Measurements from ENCODE around the gene AGAP1. TPM values are rescaled to one million over a fixed set of nuclear protein-coding genes. Genes with fewer than 3 reads are reported as not detected.

AGAP1 gene
- total RNA-seq, 1 donor from 2014 or later, result 43.9 TPM

DNA sequence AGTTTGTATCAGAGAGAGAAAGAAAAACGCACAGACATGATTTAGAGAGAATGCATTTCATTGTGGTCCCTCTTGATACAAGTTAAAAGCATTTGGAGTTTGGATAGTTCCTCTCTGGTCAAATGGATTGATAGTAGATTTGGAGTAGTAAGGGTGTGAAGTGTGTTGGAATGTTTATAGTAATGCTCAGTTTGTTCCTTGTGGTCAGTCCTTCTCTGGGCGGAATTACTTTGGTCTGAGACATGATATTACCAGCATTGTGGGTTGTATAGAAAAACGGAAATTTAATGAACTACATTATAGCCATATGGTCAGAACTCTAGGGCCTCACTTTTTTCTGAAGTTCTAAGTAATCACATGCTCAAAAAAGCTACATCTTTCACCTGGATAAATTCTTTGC is 178.9 kb downstream of the AGAP1 start:
- Mint-ChIP-seq H3K4me3 (ENCODE audit: unreplicated experiment) (no peak overlapping the region), H3K4me1 (ENCODE audit: unreplicated experiment) (peaks cover 41% of the 10 kb centered on the region), H3K9me3 (ENCODE audit: unreplicated experiment) (no peaks in the 10 kb centered on the region), H3K27me3 (ENCODE audit: unreplicated experiment) (peaks cover 10% of the 10 kb centered on the region), H3K36me3 (ENCODE audit: low read depth, unreplicated experiment) (peaks cover 4% of the 10 kb centered on the region), H3K27ac (ENCODE audit: unreplicated experiment) (no peak overlapping the region)
- TF ChIP-seq, protein P1, sequence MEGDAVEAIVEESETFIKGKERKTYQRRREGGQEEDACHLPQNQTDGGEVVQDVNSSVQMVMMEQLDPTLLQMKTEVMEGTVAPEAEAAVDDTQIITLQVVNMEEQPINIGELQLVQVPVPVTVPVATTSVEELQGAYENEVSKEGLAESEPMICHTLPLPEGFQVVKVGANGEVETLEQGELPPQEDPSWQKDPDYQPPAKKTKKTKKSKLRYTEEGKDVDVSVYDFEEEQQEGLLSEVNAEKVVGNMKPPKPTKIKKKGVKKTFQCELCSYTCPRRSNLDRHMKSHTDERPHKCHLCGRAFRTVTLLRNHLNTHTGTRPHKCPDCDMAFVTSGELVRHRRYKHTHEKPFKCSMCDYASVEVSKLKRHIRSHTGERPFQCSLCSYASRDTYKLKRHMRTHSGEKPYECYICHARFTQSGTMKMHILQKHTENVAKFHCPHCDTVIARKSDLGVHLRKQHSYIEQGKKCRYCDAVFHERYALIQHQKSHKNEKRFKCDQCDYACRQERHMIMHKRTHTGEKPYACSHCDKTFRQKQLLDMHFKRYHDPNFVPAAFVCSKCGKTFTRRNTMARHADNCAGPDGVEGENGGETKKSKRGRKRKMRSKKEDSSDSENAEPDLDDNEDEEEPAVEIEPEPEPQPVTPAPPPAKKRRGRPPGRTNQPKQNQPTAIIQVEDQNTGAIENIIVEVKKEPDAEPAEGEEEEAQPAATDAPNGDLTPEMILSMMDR (IDR thresholded peaks at IDR 0.05; ENCODE audit: unreplicated experiment), result no peak
- DNase-seq (ENCODE audit: low spot score), result no peak

GRCh38 chr2:235674146-235674545 is 180.3 kb downstream of the AGAP1 start:
- Mint-ChIP-seq H3K27me3 (ENCODE audit: unreplicated experiment) (peaks cover 8% of the 10 kb centered on the region), H3K36me3 (ENCODE audit: low read depth, unreplicated experiment) (no peaks in the 10 kb centered on the region), H3K4me3 (ENCODE audit: unreplicated experiment) (no peak overlapping the region), H3K9me3 (ENCODE audit: unreplicated experiment) (no peaks in the 10 kb centered on the region), H3K4me1 (ENCODE audit: unreplicated experiment) (peaks cover 46% of the 10 kb centered on the region), H3K27ac (ENCODE audit: unreplicated experiment) (no peak overlapping the region)
- TF ChIP-seq, protein P1 (IDR thresholded peaks at IDR 0.05; ENCODE audit: unreplicated experiment), result no peak
- DNase-seq (ENCODE audit: low spot score), result no peak

GRCh38 chr2:235674812-235675211 is 181.0 kb downstream of the AGAP1 start:
- Mint-ChIP-seq H3K4me1 (ENCODE audit: unreplicated experiment) (peaks cover 51% of the 10 kb centered on the region), H3K9me3 (ENCODE audit: unreplicated experiment) (no peaks in the 10 kb centered on the region)
- TF ChIP-seq, protein P1 (IDR thresholded peaks at IDR 0.05; ENCODE audit: unreplicated experiment), result no peak

DNA sequence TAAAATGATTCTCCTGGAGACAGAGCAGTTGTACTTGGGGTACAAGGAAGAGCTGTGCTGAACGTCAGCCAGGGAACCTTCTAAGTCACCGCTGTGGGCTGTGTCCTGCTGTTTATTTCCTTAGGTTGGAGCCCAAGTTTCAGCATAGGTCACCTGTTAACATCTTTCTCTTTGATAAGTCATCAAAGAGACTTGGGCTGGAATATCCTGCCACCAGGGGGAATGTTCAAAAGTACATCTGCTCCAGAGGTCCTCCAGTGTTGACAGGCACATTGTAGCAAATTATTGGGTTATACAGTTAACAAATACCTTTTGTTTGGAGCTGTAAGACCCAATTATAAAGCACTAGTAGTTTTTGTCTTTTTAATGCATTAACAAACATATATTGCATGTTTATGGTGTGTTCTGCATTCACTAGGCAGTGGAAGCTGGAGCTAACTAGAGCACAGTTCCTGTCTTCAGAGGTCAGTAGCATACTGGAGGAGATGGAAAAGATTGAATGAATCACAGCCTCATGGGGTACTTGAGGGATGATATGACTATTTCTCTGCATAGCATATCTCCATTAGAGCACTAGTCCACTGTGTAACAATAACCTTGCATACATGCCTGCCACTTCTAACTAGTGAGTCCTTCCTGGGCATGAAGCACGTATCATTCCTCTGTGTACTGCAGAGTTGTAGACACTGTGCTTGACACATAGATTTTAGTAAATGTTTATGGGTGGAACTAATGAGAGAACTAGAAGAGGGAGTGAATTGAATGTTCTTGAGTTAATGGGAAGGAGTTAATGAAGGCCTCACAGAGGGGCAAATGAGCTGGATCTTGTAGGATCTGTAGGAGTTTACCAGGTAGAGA is 182.1 kb downstream of the AGAP1 start:
- Mint-ChIP-seq H3K27ac (ENCODE audit: unreplicated experiment) (no peak overlapping the region), H3K4me1 (ENCODE audit: unreplicated experiment) (peaks cover 62% of the 10 kb centered on the region), H3K36me3 (ENCODE audit: low read depth, unreplicated experiment) (no peaks in the 10 kb centered on the region), H3K27me3 (ENCODE audit: unreplicated experiment) (peaks cover 7% of the 10 kb centered on the region), H3K4me3 (ENCODE audit: unreplicated experiment) (no peak overlapping the region), H3K9me3 (ENCODE audit: unreplicated experiment) (no peaks in the 10 kb centered on the region)
- TF ChIP-seq, protein P1 (IDR thresholded peaks at IDR 0.05; ENCODE audit: unreplicated experiment), result no peak
- no peak for DNase-seq (ENCODE audit: low spot score)

More at GRCh38 chr2:235674812-235675211, 181.0 kb downstream of the AGAP1 start:
- no peak for DNase-seq (ENCODE audit: low spot score)
- H3K27ac Mint-ChIP-seq (ENCODE audit: unreplicated experiment), result no peak overlapping the region
- H3K36me3 Mint-ChIP-seq (ENCODE audit: low read depth, unreplicated experiment), result no peaks in the 10 kb centered on the region
- H3K27me3 Mint-ChIP-seq (ENCODE audit: unreplicated experiment), result peaks cover 7% of the 10 kb centered on the region
- H3K4me3 Mint-ChIP-seq (ENCODE audit: unreplicated experiment), result no peak overlapping the region

- Mint-ChIP-seq H3K4me3 (ENCODE audit: unreplicated experiment) (no peak overlapping the region), H3K36me3 (ENCODE audit: low read depth, unreplicated experiment) (no peaks in the 10 kb centered on the region), H3K27me3 (ENCODE audit: unreplicated experiment) (peaks cover 6% of the 10 kb centered on the region), H3K9me3 (ENCODE audit: unreplicated experiment) (no peaks in the 10 kb centered on the region), H3K27ac (ENCODE audit: unreplicated experiment) (no peak overlapping the region), H3K4me1 (ENCODE audit: unreplicated experiment) (peaks cover 66% of the 10 kb centered on the region)
- DNase-seq (ENCODE audit: low spot score), result no peak
- TF ChIP-seq, protein P1 (IDR thresholded peaks at IDR 0.05; ENCODE audit: unreplicated experiment), result no peak
Observed at GRCh38 chr2:235676536-235676799, 182.6 kb downstream of the AGAP1 start.
